Measurements from ENCODE around the gene KIRREL1.

Gene KIRREL1

DNA sequence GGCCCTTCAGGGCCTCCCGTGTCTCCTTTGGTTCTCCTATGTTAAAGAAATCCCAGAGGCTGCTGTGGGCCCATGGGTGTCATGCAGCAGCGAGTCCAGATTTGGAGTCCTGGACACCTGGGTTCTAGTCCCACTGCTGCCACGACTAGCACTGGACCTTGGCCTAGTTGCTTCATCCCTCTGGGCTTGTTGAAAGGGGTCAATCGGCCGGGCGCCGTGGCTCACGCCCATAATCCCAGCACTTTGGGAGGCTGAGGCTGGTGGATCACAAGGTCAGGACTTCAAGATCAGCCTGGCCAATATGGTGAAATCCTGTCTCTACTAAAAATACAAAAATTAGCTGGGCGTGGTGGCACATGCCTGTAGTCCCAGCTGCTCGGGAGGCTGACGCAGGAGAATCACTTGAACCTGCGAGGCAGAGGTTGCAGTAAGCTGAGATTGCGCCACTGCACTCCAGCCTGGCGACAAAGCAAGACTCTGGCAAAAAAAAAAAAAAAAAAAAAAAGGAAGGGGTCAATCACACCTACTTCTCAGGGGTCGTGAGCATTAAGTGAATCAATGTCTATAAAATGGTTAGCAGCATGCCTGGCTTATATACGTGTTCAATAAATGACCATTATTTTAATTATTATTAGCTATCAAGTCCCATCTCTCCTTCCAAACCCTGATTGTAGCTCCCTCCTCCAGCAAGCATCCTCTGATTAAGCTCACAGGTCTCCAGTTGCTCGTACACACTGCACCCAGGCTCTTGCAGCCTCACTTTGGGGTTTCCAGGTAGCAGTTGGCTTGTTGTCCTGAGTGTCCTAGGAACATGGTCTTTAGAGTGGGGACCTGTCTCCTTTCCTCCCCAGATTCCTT, 43.8 kb downstream of the KIRREL1 start:
- DNase-seq: no peak

DNA sequence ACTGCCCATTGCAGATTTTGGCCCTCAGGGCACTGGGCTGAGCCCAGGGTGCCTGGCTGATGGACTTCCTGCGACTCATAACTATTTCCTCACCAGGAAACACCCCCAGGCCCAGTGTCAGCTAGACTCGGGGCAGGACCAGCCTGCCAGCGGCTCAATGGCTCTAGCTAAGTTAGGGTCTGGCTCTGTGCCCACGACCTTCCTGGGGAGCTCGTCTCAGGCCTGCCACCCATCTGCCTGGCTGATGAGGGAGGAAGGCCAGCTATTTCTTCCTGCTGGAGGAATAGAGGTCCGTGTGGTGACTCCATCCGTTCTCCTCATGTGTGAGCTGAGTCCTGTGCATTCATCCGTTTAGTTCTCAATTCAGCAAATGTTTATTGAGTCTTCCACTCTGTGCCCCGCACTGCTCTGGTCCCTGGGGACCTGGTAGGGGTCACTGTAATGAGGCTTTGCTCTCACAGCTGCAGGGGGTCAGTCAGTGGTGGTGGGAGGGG, 44.5 kb downstream of the KIRREL1 start:
- DNase-seq: no peak

DNA sequence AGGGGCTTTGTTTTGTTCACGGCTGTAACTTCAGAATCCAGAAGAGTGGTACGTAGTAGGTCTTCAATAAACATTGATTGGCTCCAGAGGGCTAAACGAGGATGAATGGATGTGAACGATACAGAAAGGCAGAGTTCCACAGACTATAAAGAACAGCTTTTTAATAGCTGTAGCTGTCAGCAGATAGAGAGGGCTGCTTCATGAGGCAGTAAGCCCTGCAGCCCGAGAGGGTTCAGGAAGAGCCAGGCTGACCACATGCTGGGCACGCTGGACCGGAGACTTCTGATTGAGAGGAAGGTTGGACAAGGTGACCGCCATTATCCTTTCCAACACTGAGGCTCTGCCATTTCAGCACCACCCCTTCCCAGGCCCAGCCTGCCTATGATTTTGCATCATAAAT, 45.3 kb downstream of the KIRREL1 start:
- DNase-seq: no peak

DNA sequence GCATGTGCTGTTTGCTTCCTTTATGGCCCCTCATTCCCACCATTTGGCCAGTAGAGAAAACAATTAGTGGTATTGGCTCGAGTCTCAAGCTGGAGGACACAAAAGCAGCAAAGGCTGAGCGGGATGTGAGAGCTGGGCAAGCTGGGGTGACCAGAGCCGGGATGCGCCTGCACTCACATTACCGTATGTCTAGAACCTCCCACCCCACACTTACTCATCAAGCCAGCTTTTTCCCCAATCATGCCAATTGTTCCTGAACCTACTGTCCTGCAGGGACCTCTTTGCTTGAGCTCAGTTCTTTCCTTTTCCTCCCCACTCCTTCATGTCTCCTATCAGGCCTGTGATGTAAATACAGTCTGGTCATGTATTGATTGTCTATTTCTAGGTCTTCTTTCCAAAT, 45.9 kb downstream of the KIRREL1 start:
- no peak for DNase-seq

DNA sequence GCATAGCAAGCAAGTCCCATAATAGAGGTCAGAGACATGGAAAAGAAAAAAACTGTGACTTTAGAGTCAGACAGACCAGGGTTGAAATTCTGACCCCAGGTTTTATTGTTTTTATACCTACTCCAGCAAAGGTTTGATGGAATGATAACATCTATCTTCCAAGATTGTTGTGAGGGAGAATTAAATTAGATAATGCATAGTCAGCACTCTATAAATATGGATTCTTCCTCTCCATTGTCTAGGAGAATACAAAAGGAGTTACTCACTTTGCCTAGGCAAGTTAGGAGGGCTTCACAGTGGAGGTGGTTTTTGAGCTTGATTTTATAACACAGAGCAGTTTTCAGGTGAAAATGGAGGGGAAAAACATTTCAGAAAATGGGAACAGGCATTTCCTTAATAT, 46.9 kb downstream of the KIRREL1 start:
- no peak for DNase-seq

DNA sequence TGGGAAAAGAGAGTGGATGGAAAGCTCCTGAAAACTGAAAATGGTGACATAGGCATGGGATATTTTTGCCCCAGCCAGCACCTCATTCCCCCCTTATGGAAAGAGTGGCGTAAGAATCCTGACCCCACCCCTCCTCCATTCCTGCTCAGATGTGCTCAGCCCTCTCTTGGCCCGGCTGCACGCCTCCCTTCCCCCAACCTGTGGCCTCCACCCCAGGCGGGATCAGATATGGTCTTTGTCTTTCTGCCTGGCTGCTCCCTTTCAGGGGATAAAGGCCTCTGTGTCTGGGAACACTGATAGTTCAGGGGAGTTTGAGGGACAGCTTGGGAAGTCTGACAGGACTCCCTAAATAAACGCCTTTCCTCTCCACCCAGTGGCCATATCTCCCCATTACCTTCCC, 49.8 kb downstream of the KIRREL1 start:
- no peak for DNase-seq

DNA sequence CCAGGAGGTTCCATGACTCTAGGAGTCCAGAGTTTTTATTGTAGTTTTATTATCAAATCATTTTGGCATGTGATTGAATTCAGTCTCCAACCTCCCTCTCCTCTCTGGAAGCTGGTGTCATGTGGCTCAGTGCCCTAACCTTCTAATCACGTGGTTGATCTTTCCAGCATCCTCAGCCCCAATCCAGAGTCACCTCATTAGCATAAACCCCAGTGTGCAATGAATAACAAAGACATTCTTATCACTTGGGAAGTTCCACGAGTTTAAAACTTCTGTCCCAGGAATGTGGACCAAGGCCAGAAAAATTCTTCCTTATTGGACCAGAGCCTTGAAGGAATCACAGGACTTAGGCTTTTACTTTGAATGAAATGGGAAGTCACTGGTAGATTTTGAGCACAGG, 52.2 kb downstream of the KIRREL1 start:
- DNase-seq: no peak

DNA sequence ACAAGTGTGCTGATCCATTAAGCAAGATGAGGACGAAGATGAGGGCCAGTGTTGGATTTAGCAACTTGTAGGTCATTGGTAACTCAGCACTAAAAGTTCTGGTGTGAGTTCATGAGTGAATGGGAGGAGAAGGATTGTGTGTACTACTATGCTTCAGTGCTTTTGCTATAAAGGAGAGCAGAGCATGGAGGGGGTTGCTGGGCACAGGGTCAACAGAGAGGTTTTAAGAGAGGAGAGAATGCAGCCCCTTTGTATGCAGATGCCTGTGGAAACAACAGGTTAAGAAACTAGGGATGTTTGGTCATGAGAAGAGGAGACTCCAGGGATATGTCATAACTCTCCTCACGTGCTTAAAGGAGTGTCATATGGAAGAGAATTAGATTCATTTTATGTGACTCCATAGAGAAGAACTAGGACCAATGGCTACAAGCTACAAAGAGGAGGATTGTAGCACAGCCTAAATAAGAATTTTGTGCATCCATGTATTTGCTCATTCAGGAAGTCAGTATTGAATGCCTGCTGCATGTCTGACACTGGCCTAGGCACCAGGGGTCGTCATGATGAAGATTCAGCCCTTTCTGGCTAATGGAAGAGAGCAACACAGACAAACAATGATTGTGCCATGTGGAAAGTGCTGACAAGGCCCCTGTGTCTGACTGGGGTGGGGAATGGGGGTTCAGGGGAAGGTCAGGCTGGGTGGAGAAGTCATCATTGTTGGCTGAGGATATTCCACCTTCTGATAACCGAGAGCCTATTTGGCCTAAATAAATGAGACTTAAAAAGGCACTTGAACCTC, 53.5 kb downstream of the KIRREL1 start:
- no peak for DNase-seq

DNA sequence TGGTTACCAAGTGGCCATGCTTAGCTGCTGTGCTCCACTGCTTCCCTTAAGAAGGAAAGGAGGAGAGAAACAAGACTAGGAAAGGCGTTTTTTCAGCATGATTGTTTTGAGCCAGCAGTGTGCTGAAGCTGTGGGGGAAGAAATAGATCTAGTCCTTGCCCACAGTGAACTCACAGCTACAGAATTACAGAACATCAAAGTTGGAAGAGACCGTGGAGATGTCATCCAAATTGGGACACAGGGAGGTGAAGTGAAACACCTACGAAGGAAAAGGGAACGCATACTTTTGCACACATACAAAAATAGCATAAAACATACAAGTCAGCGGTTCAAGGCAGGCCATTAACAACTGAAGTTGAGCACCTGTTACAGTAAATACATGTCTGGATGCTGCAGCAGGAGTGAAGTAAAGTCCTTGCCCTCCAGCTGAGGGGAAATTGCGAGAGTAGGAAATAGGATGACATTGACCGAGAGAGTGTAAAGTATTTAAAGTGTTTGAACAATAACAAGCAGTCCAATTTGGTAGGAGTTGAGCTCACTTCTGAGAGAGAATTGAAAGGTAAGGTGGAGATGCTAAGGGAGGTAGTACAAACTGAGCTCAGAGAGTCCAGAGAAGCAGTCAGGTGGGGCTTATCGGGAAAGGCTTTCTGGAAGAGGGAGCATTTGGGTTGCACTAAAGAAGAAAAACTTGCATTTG, 55.1 kb downstream of the KIRREL1 start:
- no peak for DNase-seq

DNA sequence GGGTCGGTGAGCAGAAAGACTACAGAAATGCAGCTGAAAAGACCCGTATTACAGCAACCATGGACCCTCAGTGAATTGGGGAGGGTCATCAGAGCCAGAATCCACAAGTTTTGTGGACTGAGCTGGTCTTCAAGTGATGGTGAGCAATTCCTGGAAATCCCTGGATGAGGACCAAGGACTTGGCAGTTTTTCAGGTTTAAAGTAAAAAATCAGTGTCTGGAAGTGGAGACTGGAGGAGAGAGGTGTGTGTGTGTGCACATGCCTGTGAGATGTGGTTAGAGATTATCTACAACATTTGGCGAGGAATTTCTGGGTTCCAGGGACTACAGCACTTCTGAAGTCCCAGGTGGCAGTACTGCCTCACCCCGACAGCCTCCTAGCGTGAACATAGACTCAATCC, 56.4 kb downstream of the KIRREL1 start:
- no peak for DNase-seq

DNA sequence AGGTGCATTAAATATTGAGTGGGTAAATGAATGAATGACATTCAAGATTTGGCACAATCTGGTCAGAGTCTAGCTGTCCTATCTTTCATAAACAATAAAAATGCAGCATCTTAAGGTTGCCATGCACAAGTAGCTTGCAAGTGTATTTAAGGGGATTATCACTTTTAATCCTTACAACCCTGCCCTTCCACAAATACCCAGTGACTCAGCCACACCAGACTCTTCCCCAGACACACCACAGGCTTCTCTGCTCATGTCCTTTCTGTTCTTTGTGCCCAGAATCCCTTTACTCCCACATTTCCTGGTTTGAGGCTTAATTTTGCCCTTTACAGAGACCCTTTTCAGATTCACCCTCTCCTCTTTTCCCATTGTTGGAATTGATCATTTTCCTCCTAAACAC, 59.8 kb downstream of the KIRREL1 start:
- no peak for DNase-seq

DNA sequence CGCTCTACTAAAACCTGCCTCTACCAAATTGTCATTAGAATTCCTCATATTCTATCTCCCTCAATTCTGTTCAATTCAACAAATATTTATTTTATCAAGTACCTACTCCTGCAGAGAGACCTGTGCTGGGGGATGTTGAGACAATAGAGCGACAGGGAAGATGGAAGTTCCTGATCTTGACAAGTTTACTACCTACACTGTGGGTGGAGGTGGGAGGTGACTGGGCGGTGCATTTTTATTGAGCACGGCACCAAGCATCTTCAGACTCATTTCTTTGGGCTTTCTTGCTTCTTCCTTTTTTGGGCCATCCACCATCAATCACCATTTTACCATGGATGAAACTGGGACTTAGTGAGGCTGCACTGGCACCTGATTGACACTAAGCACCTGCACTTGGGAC, 61.3 kb downstream of the KIRREL1 start:
- DNase-seq: no peak

DNA sequence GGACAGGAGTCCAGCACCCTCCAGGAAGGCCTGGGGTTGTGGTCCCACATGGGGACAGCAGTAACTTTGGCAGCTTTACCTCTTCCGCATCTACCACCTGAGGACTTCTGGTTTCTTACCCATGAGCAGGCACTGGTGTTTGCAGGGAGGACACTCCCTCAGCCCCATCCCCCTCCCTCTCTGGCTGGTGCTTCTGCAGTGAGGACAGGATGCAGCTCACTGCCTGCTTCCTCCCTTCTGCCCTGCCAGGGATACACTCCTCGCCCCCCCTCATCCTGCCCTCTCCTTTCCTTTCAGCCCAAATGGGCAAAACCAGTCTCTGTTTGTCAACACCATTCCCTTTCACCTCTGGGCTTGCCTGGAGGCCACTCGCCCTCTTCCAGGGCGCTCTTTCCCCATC, 62.4 kb downstream of the KIRREL1 start:
- DNase-seq: no peak

DNA sequence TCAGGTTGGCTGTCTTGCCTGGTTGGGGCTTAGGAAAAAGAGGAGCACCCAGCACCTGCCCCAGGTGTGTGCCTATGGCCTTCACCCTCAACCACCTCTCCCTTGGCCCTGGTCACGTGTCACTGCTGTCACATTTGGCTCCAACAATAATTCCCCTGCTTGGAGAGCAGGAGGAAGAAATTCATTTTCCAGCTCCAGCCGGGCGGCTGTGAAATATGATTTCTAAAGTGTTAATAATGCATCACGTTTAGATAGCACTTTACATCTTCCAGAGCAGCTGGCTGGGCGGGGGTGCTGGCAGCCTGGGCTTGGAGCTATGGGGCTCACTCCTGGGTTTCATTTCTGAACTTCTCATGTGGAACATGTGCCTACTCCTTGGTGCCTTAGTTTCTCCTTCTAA, 63.1 kb downstream of the KIRREL1 start:
- no peak for DNase-seq

DNA sequence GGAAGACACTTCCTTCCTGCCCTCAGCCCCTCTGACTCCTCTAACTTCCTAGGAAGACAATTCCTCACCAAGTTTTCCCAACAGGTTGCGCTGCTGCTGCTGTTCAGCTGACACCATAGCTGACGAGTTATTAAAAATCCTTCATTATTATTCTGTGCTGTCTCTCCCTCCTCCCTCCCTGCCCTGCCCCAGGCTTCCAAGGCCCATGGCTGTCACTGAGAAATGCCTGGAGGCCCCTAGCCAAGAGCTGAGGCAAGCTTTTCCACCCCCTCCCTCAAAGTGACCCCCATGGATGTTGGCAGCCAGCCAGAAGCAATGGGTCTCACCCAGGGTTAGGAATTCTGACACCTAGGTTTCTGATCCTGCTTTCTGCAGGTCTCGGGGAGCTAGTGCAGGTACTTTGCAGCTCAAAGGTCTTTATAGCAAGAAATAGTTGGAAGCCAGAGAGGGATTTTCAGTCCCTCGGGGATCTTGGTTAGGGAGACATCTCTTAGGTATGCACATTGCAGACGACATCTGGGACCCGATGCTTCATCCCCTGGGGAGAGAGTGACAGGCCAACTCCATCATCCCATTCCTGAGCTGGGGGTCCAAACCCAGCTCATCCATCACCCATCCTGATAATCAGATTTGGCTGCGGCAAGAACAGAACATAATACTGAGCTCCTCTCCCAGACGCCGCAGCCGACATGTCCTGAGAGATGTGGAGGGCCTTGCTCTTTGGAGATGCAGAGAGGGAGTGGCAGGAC, 65.0 kb downstream of the KIRREL1 start:
- no peak for DNase-seq

DNA sequence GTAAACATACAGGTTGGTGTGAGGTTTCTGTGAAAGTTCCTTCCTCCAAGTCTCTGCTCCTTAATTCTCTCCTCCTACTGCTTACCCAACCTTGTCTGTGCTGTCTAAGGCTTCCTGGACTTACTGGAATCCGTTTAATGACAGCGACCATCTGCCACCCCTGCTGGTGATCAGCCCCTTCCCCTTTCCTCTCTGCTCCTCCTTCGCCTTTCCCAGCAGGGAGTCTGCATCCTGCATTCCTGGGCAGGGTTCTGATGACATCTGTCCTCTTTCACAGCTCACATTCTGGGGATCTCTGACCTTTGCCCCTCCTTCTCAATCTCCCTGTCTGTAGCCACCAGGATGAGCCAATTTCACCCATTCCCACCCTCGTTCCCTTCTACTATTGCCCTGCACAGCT, 66.5 kb downstream of the KIRREL1 start:
- DNase-seq: no peak

DNA sequence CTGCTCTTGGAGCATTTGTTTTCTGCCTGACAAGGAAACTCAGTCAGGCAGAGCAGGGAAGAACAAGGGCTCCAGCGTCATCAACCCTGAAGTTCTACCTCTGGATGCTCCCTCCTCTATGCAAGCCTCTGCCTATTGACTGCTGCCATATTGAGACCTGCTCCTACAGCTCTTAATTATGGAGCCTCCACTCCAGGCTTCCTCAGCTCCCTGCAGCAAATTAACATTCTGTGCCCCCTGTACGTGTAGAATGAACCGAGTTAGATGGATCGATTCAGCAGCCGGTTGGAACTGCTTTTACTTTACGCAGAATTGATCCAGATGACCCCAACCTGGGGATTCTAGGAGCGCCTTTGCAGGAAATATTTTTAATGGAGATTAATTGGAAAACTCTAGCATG, 68.7 kb downstream of the KIRREL1 start:
- no peak for DNase-seq

DNA sequence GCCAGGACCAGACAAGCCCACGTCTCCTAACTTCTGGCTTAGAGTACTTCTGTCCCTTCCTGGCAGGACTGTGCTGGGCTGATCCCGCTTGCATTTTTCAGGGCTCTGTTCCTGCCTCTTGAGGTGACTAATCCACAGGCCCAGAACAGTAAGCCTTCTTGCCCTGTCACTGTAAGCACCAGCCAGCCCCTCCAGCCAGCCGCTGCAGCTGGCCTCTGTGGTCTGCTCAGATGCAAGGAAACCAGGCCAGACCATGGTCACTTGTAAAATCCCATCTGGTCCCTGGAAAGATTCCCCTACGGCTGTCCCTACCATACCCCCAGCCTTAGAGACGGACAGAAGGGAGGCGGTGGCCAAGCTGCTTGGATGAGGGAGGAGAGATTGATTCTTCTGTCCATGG, 74.2 kb downstream of the KIRREL1 start:
- DNase-seq: no peak

DNA sequence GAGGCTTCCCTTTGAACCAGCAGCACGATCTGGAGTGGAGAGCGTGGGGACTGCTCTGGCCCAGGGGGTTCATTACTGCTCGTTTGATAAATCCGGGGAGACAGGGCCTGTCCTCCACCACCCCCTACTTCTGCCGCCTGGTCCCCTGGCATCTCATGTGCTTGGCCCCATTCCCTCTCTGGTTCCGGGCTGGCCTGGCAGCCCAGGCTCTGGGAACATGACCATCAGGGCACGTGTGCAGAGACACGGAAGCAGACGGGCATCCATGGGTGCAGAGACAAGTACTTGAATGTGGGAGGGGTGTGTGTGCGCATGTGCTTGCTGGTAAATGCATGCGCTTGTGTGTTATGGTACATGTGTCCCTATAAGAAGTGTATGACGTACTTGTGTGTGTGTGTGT, 75.5 kb downstream of the KIRREL1 start:
- DNase-seq: no peak

DNA sequence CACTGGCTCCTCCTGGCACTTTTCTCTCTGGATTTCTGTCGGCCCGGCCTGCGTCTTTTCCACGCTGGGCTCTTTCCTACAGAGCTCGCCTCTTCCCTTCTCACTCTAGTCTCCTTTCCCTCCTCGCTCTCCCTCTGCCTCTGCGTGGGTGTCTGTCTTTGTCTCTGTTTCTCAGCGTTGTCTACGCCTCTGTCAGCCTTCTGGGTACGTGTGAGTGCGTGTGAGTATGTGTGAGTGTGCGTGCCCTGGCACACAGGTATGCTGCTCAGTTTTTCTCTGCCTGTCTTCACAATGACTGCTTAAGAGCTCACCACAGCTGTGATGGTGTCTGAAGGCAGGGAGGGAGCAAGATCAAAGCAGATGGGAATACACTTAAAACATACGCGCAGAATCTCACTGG, 77.7 kb downstream of the KIRREL1 start:
- DNase-seq: no peak

DNA sequence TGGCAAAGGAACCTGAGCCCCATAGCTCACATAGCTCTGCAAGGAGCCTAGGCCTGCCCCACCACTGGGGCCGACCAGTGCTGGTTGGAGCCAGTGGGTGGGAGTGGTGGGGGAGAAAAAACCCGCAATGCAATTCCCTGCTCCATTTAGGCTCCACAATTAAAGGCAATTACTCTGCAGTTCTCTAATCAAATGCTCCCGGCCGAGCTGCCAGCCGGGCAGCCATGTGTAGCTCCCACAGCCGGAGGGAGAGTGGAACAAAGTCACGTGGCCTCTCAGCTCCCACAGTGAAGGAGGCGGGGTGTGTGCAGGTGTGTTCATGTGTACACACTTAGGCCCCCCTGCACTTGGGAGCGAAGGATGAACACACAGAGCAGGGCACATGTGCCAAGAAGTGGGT, 81.6 kb downstream of the KIRREL1 start:
- no peak for DNase-seq

DNA sequence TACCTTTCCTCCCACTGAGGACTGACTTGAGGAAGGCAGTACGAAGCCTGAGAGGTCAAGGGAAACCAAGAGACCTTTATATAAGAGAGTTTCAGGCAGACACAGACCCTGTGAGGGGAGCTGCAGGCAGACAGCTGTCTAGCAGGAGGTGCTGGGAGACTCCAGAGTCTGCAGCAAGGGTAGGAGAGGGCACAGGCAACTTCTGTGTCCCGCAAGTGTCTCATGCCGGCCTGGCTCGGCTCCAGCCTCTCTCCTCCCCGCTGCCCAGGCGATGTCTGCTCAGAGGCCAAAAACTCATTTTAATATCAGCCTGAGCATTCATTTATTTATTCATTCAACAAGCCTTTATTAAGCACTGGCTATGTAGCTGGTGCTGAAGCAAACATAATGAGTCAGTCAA, 83.0 kb downstream of the KIRREL1 start:
- DNase-seq: no peak

Data from NCI-H2171 treated with DMSO at 0.1 percent for 48 hours (cell line).